Mesendoderm (in vitro differentiated cells): ENCODE results near the gene PSMC1.

Source experiments
- DNase-seq: peaks from one replicate; pipeline ENCODE4 v3.0.0; 2013
- H2AK5ac ChIP-seq: 2 replicates; pipeline ENCODE4 v1.6.1; 2013; ENCODE audit warnings: low read length, inconsistent platforms
- H2BK120ac ChIP-seq: 2 replicates; pipeline ENCODE4 v1.6.1; 2013; ENCODE audit warnings: low read depth, mild to moderate bottlenecking, low read length, moderate library complexity, mixed read lengths
- H2BK15ac ChIP-seq: replicated peaks from 2 replicates; pipeline ENCODE4 v1.6.1; 2013; ENCODE audit warnings: low read depth, mild to moderate bottlenecking, moderate library complexity
- H2BK5ac ChIP-seq: 2 replicates; pipeline ENCODE4 v1.6.1; 2013; ENCODE audit warnings: low read length, inconsistent platforms
- H3K18ac ChIP-seq: 2 replicates; pipeline ENCODE4 v1.6.1; 2013; ENCODE audit warnings: mild to moderate bottlenecking, low read length, mixed read lengths
- H3K23ac ChIP-seq: one replicate; pipeline ENCODE4 v1.6.1; 2013; ENCODE audit warnings: low read length
- H3K27ac ChIP-seq: 2 replicates; pipeline ENCODE4 v1.5.1; 2013; ENCODE audit warnings: low read depth, mild to moderate bottlenecking, inconsistent platforms, low read length, moderate library complexity
- H3K27me3 ChIP-seq: 2 replicates; pipeline ENCODE4 v1.6.1; 2013; ENCODE audit warnings: low read length, control low read depth, mild to moderate bottlenecking, inconsistent platforms; ENCODE audit not compliant: insufficient read depth, poor library complexity
- H3K36me3 ChIP-seq: 2 replicates; pipeline ENCODE4 v1.6.1; 2013; ENCODE audit warnings: low read length, inconsistent platforms; ENCODE audit not compliant: control insufficient read depth, insufficient read depth
- H3K4ac ChIP-seq: one replicate; pipeline ENCODE4 v1.6.1; 2013; ENCODE audit warnings: low read depth, mild to moderate bottlenecking, low read length, moderate library complexity
- H3K4me1 ChIP-seq: 2 replicates; pipeline ENCODE4 v1.6.1; 2013; ENCODE audit warnings: low read depth, low read length, inconsistent platforms; ENCODE audit not compliant: control insufficient read depth
- H3K4me2 ChIP-seq: 2 replicates; pipeline ENCODE4 v1.6.1; 2013; ENCODE audit warnings: low read length
- H3K4me3 ChIP-seq: 2 replicates; pipeline ENCODE4 v1.5.1; 2013; ENCODE audit warnings: mild to moderate bottlenecking, low read length
- H3K56ac ChIP-seq: one replicate; pipeline ENCODE4 v1.6.1; 2013; ENCODE audit warnings: low read length
- H3K79me1 ChIP-seq: 2 replicates; pipeline ENCODE4 v1.6.1; 2013; ENCODE audit warnings: low read length, inconsistent platforms
- H3K79me2 ChIP-seq: 2 replicates; pipeline ENCODE4 v1.6.1; 2013; ENCODE audit warnings: mild to moderate bottlenecking, low read length; ENCODE audit not compliant: control insufficient read depth, insufficient read depth
- H3K9ac ChIP-seq: 2 replicates; pipeline ENCODE4 v1.6.1; 2013; ENCODE audit warnings: low read length, inconsistent platforms
- H4K5ac ChIP-seq: one replicate; pipeline ENCODE4 v1.6.1; 2013; ENCODE audit warnings: low read length
- H4K8ac ChIP-seq: one replicate; pipeline ENCODE4 v1.6.1; 2013; ENCODE audit warnings: low read depth, mild to moderate bottlenecking, control low read depth, low read length, moderate library complexity
- WGBS: extraction: QIAGEN DNeasy Blood & Tissue Kit; methylation state at CpG from one replicate; pipeline ENCODE4 v1.1.7; 2013; ENCODE audit warnings: low lambda C conversion rate, missing lambda C conversion rate; ENCODE audit not compliant: insufficient coverage; ENCODE audit errors: extremely low coverage; 5-methylcytosine and 5-hydroxymethylcytosine counted together

Gene PSMC1

GRCh38 chr14:90255871-90256270 is 482 bp upstream of the PSMC1 start:
- Histone ChIP-seq H3K27ac (no peak overlapping the region), H3K4me3 (no peak overlapping the region), H3K9ac (no peak overlapping the region), H3K79me2 (peaks cover 27% of the 10 kb centered on the region), H3K27me3 (no peaks in the 10 kb centered on the region), H2BK120ac (no peak overlapping the region), H3K18ac (no peak overlapping the region), H2AK5ac (no peak overlapping the region), H3K4me1 (no peaks in the 10 kb centered on the region), H3K56ac (no peak overlapping the region), H2BK5ac (no peak overlapping the region), H3K4ac (no peak overlapping the region), H3K79me1 (peaks cover 8% of the 10 kb centered on the region), H4K8ac (peak overlapping the region; percentile 94), H3K4me2 (no peak overlapping the region), H3K36me3 (peaks cover 2% of the 10 kb centered on the region), H3K23ac (no peak overlapping the region), H2BK15ac (no peak overlapping the region), H4K5ac (peak overlapping the region; percentile 99)
- no CpG with 5 or more reads among the region's 1 CpG for WGBS
- DNase-seq: no peak

- no peak overlapping the region for H2AK5ac ChIP-seq
These were observed 7.5 kb downstream of the PSMC1 start for GRCh38 chr14:90263748-90264449.

GRCh38 chr14:90266441-90267154 is 10.2 kb downstream of the PSMC1 start:
- Histone ChIP-seq H3K79me2 (no peaks in the 10 kb centered on the region), H3K27ac (no peak overlapping the region), H3K27me3 (no peaks in the 10 kb centered on the region), H2BK15ac (no peak overlapping the region), H3K79me1 (no peaks in the 10 kb centered on the region), H4K5ac (no peak overlapping the region), H3K4ac (no peak overlapping the region), H3K4me1 (no peaks in the 10 kb centered on the region), H3K18ac (no peak overlapping the region), H4K8ac (no peak overlapping the region), H3K4me3 (no peak overlapping the region), H2AK5ac (no peak overlapping the region), H3K23ac (no peak overlapping the region), H3K56ac (no peak overlapping the region), H3K9ac (no peak overlapping the region), H2BK5ac (no peak overlapping the region), H3K36me3 (peaks cover 16% of the 10 kb centered on the region), H2BK120ac (no peak overlapping the region), H3K4me2 (no peak overlapping the region)
- no peak for DNase-seq
- no CpG with 5 or more reads among the region's 9 CpGs for WGBS

More at GRCh38 chr14:90263748-90264449, 7.5 kb downstream of the PSMC1 start:
- no peak overlapping the region for H3K18ac ChIP-seq
- DNase-seq: no peak
- peaks cover 14% of the 10 kb centered on the region for H3K36me3 ChIP-seq
- no peak overlapping the region for H4K8ac ChIP-seq
- H3K9ac ChIP-seq: no peak overlapping the region
- peaks cover 2% of the 10 kb centered on the region for H3K79me2 ChIP-seq
- H3K4me2 ChIP-seq: no peak overlapping the region
- WGBS: no CpG with 5 or more reads among the region's 8 CpGs
- no peak overlapping the region for H3K56ac ChIP-seq
- H3K4me1 ChIP-seq: no peaks in the 10 kb centered on the region
- no peak overlapping the region for H3K27ac ChIP-seq
- no peak overlapping the region for H2BK15ac ChIP-seq
- peaks cover 3% of the 10 kb centered on the region for H3K79me1 ChIP-seq
- no peak overlapping the region for H2BK120ac ChIP-seq
- H3K4me3 ChIP-seq: no peak overlapping the region
- no peak overlapping the region for H2BK5ac ChIP-seq
- no peak overlapping the region for H3K4ac ChIP-seq
- H3K23ac ChIP-seq: no peak overlapping the region
- H4K5ac ChIP-seq: no peak overlapping the region
- no peaks in the 10 kb centered on the region for H3K27me3 ChIP-seq

- H4K8ac ChIP-seq: no peak overlapping the region
- no peak overlapping the region for H3K23ac ChIP-seq
- H3K79me2 ChIP-seq: no peaks in the 10 kb centered on the region
- no peak overlapping the region for H3K4me3 ChIP-seq
- H3K9ac ChIP-seq: no peak overlapping the region
- no peak for DNase-seq
- H3K27me3 ChIP-seq: no peaks in the 10 kb centered on the region
- H3K4me1 ChIP-seq: no peaks in the 10 kb centered on the region
- H2AK5ac ChIP-seq: no peak overlapping the region
- H2BK5ac ChIP-seq: no peak overlapping the region
- peaks cover 21% of the 10 kb centered on the region for H3K36me3 ChIP-seq
- WGBS: no CpG with 5 or more reads among the region's 4 CpGs
- no peak overlapping the region for H3K18ac ChIP-seq
- H4K5ac ChIP-seq: no peak overlapping the region
- no peak overlapping the region for H2BK15ac ChIP-seq
- H3K4ac ChIP-seq: no peak overlapping the region
- H3K79me1 ChIP-seq: no peaks in the 10 kb centered on the region
- no peak overlapping the region for H3K4me2 ChIP-seq
- H2BK120ac ChIP-seq: no peak overlapping the region
- H3K56ac ChIP-seq: no peak overlapping the region
- H3K27ac ChIP-seq: no peak overlapping the region
These were observed 12.1 kb downstream of the PSMC1 start for GRCh38 chr14:90268420-90268819.

DNA sequence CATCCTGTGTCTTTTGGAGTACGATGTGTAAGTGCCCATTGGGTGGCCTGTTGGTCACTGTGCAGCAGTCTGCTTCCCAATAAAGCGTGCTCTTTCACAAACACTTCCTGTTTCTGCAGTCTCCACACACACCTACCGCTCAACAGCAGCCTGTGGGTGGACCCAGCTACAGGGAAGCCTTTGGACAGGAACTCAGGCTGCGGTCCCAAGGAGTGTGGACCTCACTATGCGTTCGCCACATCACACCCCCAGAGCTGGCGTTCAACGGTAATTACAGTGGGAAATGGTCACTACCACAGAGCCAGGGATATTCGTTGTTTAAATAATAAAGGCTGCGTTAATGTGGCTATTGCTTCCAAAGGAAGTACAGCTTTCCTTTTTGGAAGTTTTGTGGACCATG is 16.2 kb downstream of the PSMC1 start:
- no peak overlapping the region for H2BK15ac ChIP-seq
- no peak overlapping the region for H3K4me3 ChIP-seq
- peaks cover 14% of the 10 kb centered on the region for H3K36me3 ChIP-seq
- H3K79me1 ChIP-seq: no peaks in the 10 kb centered on the region
- no peak overlapping the region for H2AK5ac ChIP-seq
- WGBS: no CpG with 5 or more reads among the region's 10 CpGs
- H3K4me2 ChIP-seq: no peak overlapping the region
- H3K23ac ChIP-seq: no peak overlapping the region
- no peak overlapping the region for H3K4ac ChIP-seq
- no peaks in the 10 kb centered on the region for H3K4me1 ChIP-seq
- H3K18ac ChIP-seq: no peak overlapping the region
- H4K5ac ChIP-seq: no peak overlapping the region
- no peak overlapping the region for H3K9ac ChIP-seq
- no peak overlapping the region for H3K56ac ChIP-seq
- no peak for DNase-seq
- no peak overlapping the region for H3K27ac ChIP-seq
- H3K27me3 ChIP-seq: no peaks in the 10 kb centered on the region
- H2BK120ac ChIP-seq: no peak overlapping the region
- no peak overlapping the region for H4K8ac ChIP-seq
- no peaks in the 10 kb centered on the region for H3K79me2 ChIP-seq
- no peak overlapping the region for H2BK5ac ChIP-seq
